Colon (tissue), 2 donors: ENCODE data around the gene MYO18A.
"Not testable (repeated sequence)": the region's sequence is repeated elsewhere in the genome, so short reads cannot be mapped to it uniquely, and the experiment has no call there.

Source experiments
- FAIRE-seq: peaks from 2 replicates; lab custom pipeline; 2012; peaks lifted over from hg19 to GRCh38; lab: Jason Lieb, UNC
- donor health status: control.
- donor health status: control.

Gene MYO18A

DNA sequence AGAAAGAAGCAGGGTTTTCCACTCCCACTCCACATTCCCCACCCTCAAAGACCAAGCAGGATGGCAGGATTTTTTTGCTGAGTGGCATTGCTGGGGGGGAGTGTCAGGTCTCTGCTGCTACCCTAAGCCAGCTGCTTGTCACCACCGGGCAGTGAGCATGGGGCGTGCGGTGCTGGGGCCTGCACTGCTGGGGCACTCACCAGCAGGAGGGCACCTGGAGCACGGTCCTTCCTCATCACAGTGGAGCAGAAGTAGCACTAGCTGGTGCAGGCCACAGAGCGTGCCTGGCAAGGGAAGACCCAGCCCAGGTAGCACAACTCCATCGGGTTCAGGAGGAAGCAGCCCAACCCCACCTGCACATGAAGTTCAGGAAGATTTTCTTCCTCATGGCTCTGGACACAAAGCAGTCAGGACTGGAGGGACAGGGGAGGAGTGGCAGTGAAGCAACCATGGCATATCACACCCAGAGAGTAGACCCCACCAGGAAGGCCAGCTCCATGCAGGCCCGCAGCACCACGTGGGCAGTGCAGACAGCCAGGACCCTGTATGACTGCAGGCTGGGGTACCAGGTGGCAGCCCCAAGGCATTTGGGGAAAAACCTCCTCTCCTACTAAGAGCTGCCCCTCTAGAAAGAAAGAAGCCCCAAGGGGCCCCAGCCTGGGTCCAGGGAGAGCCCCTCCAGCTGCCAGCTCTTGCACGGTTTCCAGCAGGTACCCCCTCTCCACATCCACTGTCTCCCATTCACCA, 16.7 kb upstream of the MYO18A start:
- FAIRE-seq: no peak

DNA sequence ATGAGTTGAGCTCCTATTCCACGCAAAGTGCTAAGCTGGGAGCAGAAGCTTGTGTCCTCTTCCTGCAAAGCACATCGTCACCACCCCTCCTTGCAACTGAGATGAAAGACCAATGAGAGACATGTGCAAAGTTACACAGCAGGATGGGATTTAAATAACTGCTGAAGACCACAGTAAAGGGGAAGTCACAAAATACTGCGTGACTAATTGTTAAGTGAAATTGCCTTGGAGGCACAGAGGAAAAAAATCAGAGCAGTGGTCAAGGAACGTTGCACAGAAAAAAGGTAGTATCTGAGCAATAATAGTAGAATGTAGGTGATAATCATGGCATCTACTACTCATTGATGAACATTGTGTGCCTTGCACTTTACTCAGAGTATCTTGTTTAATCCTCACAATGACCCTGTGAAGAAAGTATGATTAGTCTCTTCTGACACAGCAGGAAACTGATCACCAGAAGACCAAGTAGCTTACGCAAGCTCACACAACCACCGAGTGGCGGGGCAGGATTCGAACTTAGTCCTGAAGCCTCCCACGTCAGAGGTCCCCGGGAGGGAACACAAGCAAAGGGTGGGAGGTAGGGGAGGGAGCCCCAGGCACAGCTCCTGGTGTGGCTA, 15.4 kb upstream of the MYO18A start:
- FAIRE-seq: no peak

GRCh38 chr17:29194669-29195068, 14.5 kb upstream of the MYO18A start:
- FAIRE-seq: no peak

DNA sequence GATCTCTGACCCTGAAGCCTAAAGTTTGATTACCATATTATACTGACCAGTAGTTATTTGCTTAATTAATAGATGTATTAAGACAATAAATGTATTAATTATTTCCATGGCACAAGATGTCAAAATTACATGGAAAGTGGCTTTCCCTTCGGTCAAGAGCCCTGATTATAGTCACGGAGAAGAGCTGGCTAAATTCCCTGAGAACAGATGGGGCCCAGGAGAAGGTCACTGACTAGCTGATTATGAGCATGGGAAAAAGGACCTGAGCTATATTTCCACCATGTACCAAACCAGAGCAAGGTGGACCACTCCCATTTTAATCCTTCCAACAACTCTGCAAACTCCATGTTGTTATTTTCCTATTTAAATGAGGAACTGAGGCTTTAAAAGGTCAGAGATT, 12.9 kb upstream of the MYO18A start:
- FAIRE-seq: no peak

DNA sequence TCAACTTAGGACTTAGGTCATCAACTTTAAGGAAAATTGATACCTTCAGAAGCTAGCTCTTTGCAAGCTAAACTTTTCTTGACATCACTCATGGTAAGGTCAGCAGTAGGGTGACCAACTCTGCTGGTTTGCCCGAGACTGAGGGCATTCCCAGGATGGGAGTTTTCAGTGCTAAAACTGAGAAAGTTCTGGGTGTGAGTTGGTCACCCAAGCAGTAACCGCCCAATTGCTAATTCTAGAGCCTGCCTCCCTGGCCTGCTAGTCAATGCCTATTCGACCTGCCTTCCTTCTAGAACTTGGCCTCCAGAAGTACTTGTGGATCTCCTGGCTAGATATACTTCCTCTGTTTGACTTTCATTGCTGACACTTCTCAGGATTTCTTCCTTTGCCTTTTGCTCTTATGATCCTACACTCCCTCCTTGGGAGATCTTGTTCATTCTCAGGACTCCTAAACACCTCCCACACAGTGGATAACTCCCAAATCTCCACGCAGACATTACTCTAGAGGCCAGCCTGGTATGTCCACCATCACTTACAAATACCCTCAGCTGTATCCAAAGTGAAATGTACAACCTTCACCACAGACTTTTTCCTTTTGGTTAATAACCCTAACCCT, 10.5 kb upstream of the MYO18A start:
- FAIRE-seq: no peak

GRCh38 chr17:29190039-29190438, 9.8 kb upstream of the MYO18A start:
- FAIRE-seq: no peak

- no peak for FAIRE-seq
These were observed 9.2 kb upstream of the MYO18A start for GRCh38 chr17:29189355-29189754.

DNA sequence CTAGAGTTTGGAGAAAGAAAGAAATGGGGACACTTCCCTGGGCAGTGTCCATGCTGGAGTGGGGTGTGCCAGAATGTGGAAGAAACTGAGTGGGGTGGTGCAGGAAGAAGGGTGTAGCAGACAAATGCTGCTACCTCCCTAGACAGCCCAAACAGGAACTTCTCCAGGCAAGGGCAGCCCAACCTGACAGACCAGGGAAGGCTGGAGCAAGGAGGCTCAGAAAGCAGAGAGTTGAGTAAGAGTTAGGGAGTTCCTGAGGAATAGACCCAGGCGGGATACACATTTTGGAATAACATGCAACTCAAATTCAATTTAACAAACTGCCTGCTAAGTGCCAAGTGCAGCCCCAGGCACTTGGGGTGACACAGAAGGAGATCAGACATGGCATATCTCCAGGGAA, 1.0 kb upstream of the MYO18A start:
- no peak for FAIRE-seq

DNA sequence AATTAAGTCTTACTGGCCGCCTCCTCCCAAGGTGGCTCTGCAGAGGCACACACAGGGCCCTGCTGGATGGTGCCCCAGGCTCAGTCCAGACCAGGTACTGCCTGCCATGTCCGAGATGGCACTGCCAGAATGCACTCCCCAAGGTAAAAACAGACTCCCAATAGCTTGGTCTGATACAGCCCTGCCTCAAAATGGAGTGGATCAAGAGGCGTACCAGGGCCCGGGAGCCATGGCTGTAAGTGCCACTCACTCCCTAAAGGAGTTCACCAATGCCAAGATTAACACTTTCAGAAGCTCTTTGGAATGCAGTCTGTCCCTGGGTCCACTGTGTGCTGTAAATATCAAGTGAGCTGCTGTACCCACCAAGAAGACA, 576 bp upstream of the MYO18A start:
- FAIRE-seq: no peak

- FAIRE-seq: no peak
These were observed 765 bp downstream of the MYO18A start for GRCh38 chr17:29179232-29180033.

- FAIRE-seq: no peak
These were observed 1.4 kb downstream of the MYO18A start for GRCh38 chr17:29178750-29179231.

DNA sequence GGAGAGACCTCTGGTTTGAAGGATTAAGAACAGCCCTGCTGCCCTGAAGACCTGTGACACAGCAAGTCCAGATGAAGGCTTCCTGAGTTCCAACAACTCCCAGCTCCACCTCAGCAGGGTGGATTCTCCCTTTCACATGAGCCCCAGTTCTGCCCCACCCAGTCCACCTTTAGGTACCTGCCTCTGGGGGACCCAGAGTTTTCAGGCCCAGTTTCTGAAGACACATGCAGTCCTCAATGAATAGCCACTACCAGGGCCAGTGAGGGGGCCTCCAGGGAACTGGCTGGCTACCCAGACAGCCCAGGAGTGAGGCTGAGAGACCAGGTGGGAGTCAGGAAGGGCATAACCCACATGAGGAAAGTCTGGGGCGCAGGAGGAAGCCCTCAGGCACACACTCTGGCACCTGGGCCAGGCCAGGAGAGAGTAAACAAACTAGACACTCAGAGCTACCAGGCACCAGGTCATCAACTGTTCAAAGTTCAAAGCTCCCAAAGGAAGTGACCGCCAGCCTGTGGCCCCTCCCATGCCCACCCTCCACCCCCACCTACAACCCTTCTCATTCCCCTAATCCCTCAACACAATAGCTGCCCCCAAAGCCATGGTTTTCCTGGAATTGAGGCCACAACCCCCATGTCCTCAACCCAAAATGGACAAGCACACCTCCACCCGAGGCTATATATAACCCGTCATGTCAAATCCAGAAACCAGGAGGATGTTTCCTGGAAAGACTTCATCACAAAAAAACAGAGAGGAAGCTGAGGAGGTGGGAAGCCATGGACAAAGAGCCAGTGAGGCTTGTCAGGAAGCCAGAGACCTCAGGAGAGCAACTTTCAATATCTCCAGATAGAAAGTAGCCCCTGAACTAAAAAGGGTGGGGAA, 2.1 kb downstream of the MYO18A start:
- no peak for FAIRE-seq

DNA sequence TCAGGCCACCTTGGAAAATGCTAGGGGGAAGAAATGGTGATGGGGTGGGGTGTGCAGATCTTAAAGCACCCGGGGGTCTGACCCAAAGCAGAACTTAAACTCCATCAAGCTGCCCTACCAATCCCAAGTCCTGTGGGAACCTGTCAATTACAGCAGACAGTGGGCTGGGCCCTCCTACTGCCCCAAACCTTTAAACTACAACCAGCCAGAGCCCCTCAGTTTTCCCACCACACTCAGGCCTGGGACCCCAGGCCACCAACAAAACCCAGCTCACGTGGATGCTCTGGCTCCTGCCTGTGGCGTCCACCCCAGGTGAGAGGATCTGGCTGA, 2.7 kb downstream of the MYO18A start:
- FAIRE-seq: no peak

DNA sequence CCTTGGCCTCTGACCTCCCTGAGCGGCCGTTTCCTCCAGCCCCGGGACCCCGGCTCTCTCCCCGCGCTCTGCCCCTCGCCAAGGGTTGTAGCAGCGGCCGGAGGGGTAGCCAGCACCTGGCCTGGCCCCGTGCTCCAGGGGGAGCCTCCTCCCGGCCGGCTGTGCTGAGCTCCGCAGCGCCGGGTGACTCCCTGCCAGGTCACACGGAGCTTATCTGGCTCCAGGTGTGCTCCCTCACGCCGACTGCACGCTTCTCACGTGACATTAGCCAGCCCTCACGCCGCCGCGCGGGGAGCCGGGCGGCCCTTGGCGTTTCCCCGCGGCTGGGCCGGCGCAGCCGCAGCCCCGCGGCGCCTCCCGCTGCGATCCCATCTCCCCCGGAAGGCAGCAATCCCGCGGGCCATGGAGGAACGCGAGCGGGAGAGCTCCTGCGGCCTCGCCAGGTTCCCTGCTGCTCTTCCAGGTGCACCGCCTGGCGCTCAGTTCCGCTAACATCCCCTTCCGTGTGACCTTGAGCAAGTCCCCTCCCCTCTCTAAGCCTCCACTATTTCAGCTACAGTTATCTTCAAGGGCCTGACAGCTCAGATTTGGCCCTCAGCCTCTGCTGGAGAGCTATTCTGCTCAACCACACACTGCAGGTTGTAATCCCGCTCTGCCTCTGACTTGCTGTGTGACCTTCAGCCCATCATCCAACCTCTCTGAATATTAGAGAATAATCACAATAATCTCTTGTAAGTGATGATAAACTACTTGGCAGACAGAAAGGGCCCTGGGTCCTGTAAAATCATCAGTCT, 3.4 kb downstream of the MYO18A start:
- FAIRE-seq: no peak

DNA sequence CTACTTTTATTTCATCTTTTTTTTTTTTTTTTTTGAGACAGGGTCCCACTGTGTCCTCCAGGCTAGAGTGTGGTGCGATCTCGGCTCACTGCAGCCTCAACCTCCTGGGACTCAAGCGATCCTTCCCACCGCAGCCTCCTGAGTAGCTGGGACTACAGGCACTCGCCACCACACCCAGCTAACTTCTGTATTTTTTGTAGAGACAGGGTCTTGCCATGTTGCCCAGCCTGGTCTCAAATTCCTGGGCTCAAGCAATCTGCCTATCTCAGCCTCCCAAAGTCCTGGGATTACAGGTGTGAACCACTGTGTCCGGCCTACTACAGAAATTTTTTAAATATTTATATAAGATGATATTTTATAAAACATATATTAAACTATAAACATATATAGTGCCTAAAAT, 4.8 kb downstream of the MYO18A start:
- no peak for FAIRE-seq

- FAIRE-seq: no peak
These were observed 7.6 kb downstream of the MYO18A start for GRCh38 chr17:29172589-29172988.

- no peak for FAIRE-seq
These were observed 9.5 kb downstream of the MYO18A start for GRCh38 chr17:29170682-29171081.

DNA sequence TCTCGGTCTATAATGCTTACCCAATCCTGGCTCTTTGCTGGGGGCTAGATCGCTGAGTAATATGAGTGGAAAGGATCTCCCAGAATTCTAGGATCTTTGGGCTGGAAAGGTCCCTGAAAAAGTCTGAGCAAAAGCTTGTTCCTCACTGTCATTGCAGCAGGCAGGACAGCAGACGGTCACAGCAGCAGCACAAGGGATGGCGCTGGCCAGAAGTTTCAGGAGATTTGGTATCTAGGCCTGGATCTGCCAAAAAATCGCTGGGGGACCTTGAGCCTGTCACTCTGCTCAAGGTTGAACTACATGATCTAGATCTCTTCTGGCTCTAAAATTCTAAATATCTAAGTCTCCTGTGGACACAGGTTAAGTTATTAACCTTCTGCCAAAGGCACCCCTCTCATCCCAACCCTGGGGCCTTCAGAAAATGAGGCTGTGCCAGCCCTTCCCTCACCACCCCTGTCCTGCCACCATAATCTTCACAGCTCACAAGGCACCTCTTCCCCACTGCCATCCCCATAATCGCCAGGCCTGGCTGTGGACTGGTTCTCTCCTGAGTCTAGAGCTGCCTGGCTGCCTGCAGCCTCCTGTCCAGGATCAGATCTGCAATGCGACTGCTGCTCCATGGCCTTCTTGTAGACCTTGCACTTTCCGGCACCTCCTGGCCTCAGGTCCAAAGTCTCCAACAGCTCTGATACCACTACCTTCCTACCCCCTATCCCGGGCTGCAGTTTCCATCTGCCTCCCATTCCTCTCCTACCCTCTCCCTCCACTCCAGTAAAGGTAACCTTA, 10.2 kb downstream of the MYO18A start:
- no peak for FAIRE-seq

DNA sequence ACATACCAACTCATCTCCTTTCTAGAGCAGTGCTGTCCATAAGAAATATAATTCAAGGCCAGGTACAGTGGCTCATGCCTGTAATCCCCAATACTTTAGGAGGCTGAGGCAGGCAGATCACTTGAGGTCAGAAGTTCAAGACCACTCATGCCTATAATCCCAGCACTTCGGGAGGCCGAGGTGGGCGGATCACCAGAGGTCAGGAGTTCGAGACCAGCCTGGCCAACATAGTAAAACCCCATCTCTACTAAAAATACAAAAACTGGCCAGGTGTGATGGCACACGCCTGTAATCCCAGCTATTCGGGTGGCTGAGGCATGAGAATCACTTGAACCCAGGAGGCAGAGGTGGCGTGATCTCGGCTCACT, 11.5 kb downstream of the MYO18A start:
- not testable (repeated sequence) for FAIRE-seq

DNA sequence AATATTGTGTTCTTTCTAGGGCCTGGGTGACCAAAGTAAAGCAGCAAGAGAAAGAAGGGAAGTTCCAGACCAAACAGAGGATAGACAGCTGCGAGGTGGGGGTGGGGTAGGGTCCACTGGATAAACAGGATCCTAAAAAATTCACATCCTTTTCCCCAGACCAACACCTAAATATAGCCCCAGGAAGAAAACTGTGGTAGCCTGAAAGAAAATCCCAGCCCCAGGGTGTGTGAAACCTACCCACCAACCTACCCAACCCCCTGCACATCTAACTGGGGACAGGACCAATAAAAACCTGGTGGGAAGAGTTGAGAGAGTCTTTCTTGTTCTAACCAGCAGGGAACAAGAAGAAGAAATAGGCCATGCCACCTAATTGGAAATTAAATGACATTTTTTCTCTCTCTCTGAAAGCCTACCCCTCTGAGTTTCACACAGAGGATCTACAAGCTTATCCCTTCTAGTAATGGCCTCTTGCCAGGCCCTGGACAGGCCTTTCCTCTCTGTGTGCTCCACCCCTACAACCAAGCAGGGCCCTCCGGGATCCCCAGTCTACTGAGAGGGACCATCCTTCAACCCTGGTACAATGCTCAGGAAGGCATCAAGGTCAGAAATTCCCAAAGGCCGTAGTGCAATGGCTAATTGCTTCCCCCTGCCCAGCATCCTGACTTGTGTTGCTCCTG, 12.0 kb downstream of the MYO18A start:
- FAIRE-seq: no peak
